ENCODE measurements around the gene DCTN1. TPM values are rescaled to one million over a fixed set of nuclear protein-coding genes. Genes with fewer than 3 reads are reported as not detected.

DCTN1 gene
- total RNA-seq, 4 donors from 2014 or later, result 109 to 134 (median 122) TPM

GRCh38 chr2:74334931-74335333, 45.2 kb downstream of the DCTN1 start:
- 37% methylated on average over 3 of the region's 3 CpGs; no CpG with 5 or more reads in 1 of the 2 donors for WGBS, 2 donors (ENCODE audit: low coverage in 1 of 2)
- peak; percentile 86 for DNase-seq
- H3K4me1 ChIP-seq, result no peaks in the 10 kb centered on the region
- in situ Hi-C loops (cut with MboI; ENCODE audit: low pct_ligation_motif_present in 1 of 4, low pct_unique_long_range_greater_than_20kb in 1 of 4, low sequenced_read_pairs in 3 of 4), result loop anchor here in 2 of 4 donors (10.0 to 25.0 kb wide), 3 partner anchors 70 to 523 kb away; no protein-coding TSS in a partner anchor
- H3K36me3 ChIP-seq, result no peaks in the 10 kb centered on the region
- no peaks in the 10 kb centered on the region for H3K9me3 ChIP-seq
- no peak overlapping the region for H3K27ac ChIP-seq
- TF ChIP-seq POLR2AphosphoS5 (IDR thresholded peaks at IDR 0.05) (no peak), CTCF (IDR thresholded peaks at IDR 0.05) (peak; percentile 80 to 98 (median 93))
- no peaks in the 10 kb centered on the region for H3K27me3 ChIP-seq
- H3K4me3 ChIP-seq, result no peak overlapping the region
- intact Hi-C loops (cut with DNase I; ENCODE audit: low total_unique reads), result loop anchor here (10.0 kb wide), 1 partner anchor 510 kb away; the partner anchor contains the start of gene STAMBP

GRCh38 chr2:74333896-74334586, 46.1 kb downstream of the DCTN1 start:
- 88 to 100% methylated on average over 2 to 6 of the region's 6 CpGs for WGBS, 2 donors (ENCODE audit: low coverage in 1 of 2)
- H3K4me1 ChIP-seq, result no peaks in the 10 kb centered on the region
- no peak overlapping the region for H3K4me3 ChIP-seq
- no peaks in the 10 kb centered on the region for H3K27me3 ChIP-seq
- TF ChIP-seq POLR2AphosphoS5 (IDR thresholded peaks at IDR 0.05), result no peak
- H3K9me3 ChIP-seq, result no peaks in the 10 kb centered on the region
- in situ Hi-C loops (cut with MboI; ENCODE audit: low pct_ligation_motif_present in 1 of 4, low pct_unique_long_range_greater_than_20kb in 1 of 4, low sequenced_read_pairs in 3 of 4), result loop anchor here in 2 of 4 donors (10.0 to 25.0 kb wide), 3 partner anchors 69 to 522 kb away; no protein-coding TSS in a partner anchor
- no peaks in the 10 kb centered on the region for H3K36me3 ChIP-seq
- intact Hi-C loops (cut with DNase I; ENCODE audit: low total_unique reads), result loop anchor here (10.0 kb wide), 1 partner anchor 509 kb away; the partner anchor contains the start of gene STAMBP
- no peak overlapping the region for H3K27ac ChIP-seq
- DNase-seq, result no peak

- no peaks in the 10 kb centered on the region for H3K4me1 ChIP-seq
- H3K27me3 ChIP-seq, result no peaks in the 10 kb centered on the region
- intact Hi-C loops (cut with DNase I; ENCODE audit: low total_unique reads) (loop anchor here (10.0 kb wide), 1 partner anchor 508 kb away; the partner anchor contains the start of gene STAMBP), in situ Hi-C loops (cut with MboI; ENCODE audit: low pct_ligation_motif_present in 1 of 4, low pct_unique_long_range_greater_than_20kb in 1 of 4, low sequenced_read_pairs in 3 of 4) (loop anchor here in 2 of 4 donors (10.0 to 25.0 kb wide), 3 partner anchors 68 to 521 kb away; no protein-coding TSS in a partner anchor)
- H3K9me3 ChIP-seq, result no peaks in the 10 kb centered on the region
- no peaks in the 10 kb centered on the region for H3K36me3 ChIP-seq
- H3K27ac ChIP-seq, result no peak overlapping the region
- TF ChIP-seq CTCF (IDR thresholded peaks at IDR 0.05) (no peak), POLR2AphosphoS5 (IDR thresholded peaks at IDR 0.05) (no peak), EP300 (IDR thresholded peaks at IDR 0.05; ENCODE audit: low read depth) (no peak), POLR2A (IDR thresholded peaks at IDR 0.05) (no peak)
- no peak overlapping the region for H3K4me3 ChIP-seq
- DNase-seq, result peak; percentile 24
- 66 to 70% methylated on average over 2 to 3 of the region's 3 CpGs for WGBS, 2 donors (ENCODE audit: low coverage in 1 of 2)
These were observed 46.9 kb downstream of the DCTN1 start for GRCh38 chr2:74333175-74333574.

GRCh38 chr2:74332550-74333174, 47.4 kb downstream of the DCTN1 start:
- Histone ChIP-seq H3K27ac (no peak overlapping the region), H3K4me3 (no peak overlapping the region), H3K9me3 (no peaks in the 10 kb centered on the region), H3K36me3 (no peaks in the 10 kb centered on the region), H3K27me3 (no peaks in the 10 kb centered on the region), H3K4me1 (no peaks in the 10 kb centered on the region)
- TF ChIP-seq EP300 (IDR thresholded peaks at IDR 0.05; ENCODE audit: low read depth), result no peak
- no peak for TF ChIP-seq CTCF (IDR thresholded peaks at IDR 0.05)
- no peak for TF ChIP-seq POLR2AphosphoS5 (IDR thresholded peaks at IDR 0.05)
- TF ChIP-seq POLR2A (IDR thresholded peaks at IDR 0.05), result no peak
- 86 to 88% methylated on average over 1 to 3 of the region's 3 CpGs for WGBS, 2 donors (ENCODE audit: low coverage in 1 of 2)
- intact Hi-C loops (cut with DNase I; ENCODE audit: low total_unique reads) (loop anchor here (10.0 kb wide), 1 partner anchor 508 kb away; the partner anchor contains the start of gene STAMBP), in situ Hi-C loops (cut with MboI; ENCODE audit: low pct_ligation_motif_present in 1 of 4, low pct_unique_long_range_greater_than_20kb in 1 of 4, low sequenced_read_pairs in 3 of 4) (loop anchor here in 2 of 4 donors (10.0 to 25.0 kb wide), 3 partner anchors 68 to 520 kb away; no protein-coding TSS in a partner anchor)
- no peak for DNase-seq
